ENCODE results near the gene UGT2B10.

Gene UGT2B10

GRCh38 chr4:68871809-68872642 lies 56.2 kb downstream of the UGT2B10 start:
- DNase-seq (ENCODE audit: low spot score) = no peak

DNA sequence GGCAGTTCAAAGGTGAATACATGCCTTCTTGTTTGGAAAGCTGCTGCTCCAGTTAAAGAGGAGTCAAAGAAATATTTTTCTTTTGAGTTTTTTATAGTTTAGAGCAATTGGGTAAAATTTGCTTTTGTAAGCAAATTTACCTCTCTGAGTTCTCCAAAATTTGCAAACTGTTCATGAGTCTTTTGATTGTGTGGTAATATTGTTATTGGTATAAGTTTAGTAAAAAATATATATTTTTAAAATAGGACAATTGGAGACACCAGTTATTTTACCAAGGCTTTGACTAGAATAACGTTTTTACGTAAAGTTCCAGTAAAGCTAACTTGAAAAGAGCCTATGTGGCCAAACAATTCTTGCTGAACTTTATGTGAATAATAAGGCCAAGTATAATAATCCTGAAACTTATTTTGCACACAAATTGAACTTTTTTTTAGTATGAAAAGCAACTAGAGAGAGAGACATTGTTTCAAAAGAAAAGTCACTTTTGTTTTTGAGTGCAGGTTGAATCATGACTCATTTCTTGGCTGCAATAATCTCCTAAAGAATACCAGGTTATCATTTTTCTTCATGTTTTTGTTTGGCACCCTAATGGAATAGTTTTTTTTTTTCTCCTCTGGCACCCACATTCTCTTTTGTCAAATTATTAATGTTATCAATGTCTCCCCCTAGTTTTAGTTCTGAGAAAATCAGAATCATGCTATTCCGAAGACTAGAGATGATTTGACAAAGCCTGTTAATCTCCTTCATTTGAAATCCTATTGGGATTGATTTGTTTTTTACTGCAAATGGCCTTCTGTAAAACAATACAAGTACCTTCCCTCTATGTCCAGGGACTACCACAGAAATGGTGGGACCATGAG lies 57.1 kb downstream of the UGT2B10 start:
- DNase-seq (ENCODE audit: low spot score) = no peak

DNA sequence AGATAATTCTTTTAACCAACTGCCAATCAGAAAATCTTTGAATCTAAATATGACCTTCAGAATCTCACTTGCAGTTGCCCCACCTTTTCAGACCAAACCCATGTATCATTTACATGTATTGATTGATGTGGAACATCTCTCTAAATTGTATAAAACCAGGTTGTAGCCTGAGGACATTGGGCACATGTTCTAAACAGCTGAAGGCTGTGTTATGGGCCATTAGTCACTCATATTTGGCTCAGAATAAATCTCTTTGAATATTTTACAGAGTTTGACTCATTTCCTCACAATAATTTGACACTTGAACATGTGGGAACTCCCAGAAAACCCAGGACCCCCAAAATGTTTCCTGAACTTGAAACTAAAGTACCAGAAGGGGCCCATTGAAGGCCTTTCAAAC lies 58.7 kb downstream of the UGT2B10 start:
- DNase-seq (ENCODE audit: low spot score) = no peak

DNA sequence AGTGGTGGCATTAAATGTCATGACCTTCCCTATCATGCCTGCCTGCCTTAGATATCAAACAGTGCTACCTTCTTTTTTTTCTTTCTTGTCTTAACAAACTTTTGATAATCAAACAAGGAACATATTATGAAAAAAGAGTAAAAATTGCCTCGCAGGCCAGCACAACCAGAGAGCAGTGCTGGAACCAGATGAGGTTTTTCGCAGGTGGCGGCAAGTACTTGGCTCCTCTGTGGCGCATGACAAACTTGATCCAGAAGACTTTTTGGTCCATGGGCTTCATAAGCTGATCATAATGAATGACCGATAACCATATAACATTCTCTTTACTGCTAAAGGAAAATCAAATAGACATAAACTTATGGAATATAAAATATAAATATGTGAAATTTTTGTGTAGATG lies 61.8 kb downstream of the UGT2B10 start:
- DNase-seq (ENCODE audit: low spot score) = no peak

DNA sequence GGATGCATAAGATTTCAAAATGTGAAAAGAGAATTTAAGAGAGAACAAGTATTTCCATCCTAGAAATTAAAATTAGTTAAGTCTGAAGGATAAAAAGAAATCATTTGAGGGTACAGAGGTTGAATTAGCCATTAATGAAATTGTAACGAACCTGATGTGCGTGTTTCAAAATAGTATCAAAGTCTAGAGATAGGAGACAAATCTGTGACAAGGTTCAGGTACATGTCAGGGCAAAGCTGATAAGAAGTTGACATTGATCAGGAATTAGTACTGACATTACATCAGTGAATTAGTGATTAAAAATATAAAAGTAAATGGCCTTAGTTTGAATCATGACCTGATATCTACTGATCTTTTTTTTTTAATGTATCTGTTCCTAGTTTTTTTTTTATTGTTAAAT lies 62.3 kb downstream of the UGT2B10 start:
- no peak for DNase-seq (ENCODE audit: low spot score)
